GM18870 (cell line): Measurements from ENCODE around the gene PSG1.
"Not testable (repeated sequence)": the region's sequence is repeated elsewhere in the genome, so short reads cannot be mapped to it uniquely, and the experiment has no call there.

Experiments
- ATAC-seq: cut with Tn5 transposase; IDR thresholded peaks from one replicate; pipeline ENCODE4 v1.9.1; 2021; ENCODE audit warnings: moderate library complexity; ENCODE audit not compliant: unreplicated experiment

Gene PSG1

GRCh38 chr19:42879613-42880012, at the start of gene PSG1:
TSS of gene PSG1 (minus strand) at chr19:42879713. CDS start at chr19:42879581, 132 bp downstream.
- no peak for ATAC-seq

GRCh38 chr19:42928896-42929295, 49.4 kb upstream of the PSG1 start:
- ATAC-seq: no peak

GRCh38 chr19:42926781-42927180, 47.3 kb upstream of the PSG1 start:
- ATAC-seq: no peak

- ATAC-seq: not testable (repeated sequence)
Observed at GRCh38 chr19:42923106-42923505, 43.6 kb upstream of the PSG1 start.

GRCh38 chr19:42920971-42921370, 41.5 kb upstream of the PSG1 start:
- not testable (repeated sequence) for ATAC-seq

GRCh38 chr19:42919757-42920079, 40.2 kb upstream of the PSG1 start:
- ATAC-seq: no peak

GRCh38 chr19:42919070-42919756, 39.7 kb upstream of the PSG1 start:
- ATAC-seq: not testable (repeated sequence)

- not testable (repeated sequence) for ATAC-seq
Observed at GRCh38 chr19:42918377-42919069, 39.0 kb upstream of the PSG1 start.

GRCh38 chr19:42917634-42918033, 38.1 kb upstream of the PSG1 start, which contains the start of gene PSG6:
TSS of gene PSG6 (minus strand) at chr19:42917894. CDS start at chr19:42917792, 102 bp downstream.
- ATAC-seq: not testable (repeated sequence)

- ATAC-seq: not testable (repeated sequence)
Observed at GRCh38 chr19:42916931-42917330, 37.4 kb upstream of the PSG1 start.

- not testable (repeated sequence) for ATAC-seq
Observed at GRCh38 chr19:42913516-42913915, 34.0 kb upstream of the PSG1 start.

- ATAC-seq: not testable (repeated sequence)
Observed at GRCh38 chr19:42912941-42913340, 33.4 kb upstream of the PSG1 start.

GRCh38 chr19:42911731-42912130, 32.2 kb upstream of the PSG1 start:
- not testable (repeated sequence) for ATAC-seq

- ATAC-seq: not testable (repeated sequence)
Observed at GRCh38 chr19:42906162-42906561, 26.6 kb upstream of the PSG1 start.

GRCh38 chr19:42900561-42900960, 21.0 kb upstream of the PSG1 start:
- not testable (repeated sequence) for ATAC-seq

- not testable (repeated sequence) for ATAC-seq
Observed at GRCh38 chr19:42899674-42900073, 20.2 kb upstream of the PSG1 start.

GRCh38 chr19:42899110-42899509, 19.6 kb upstream of the PSG1 start:
- not testable (repeated sequence) for ATAC-seq

GRCh38 chr19:42898656-42899055, 19.1 kb upstream of the PSG1 start:
- not testable (repeated sequence) for ATAC-seq

- ATAC-seq: not testable (repeated sequence)
Observed at GRCh38 chr19:42897729-42898128, 18.2 kb upstream of the PSG1 start.

- ATAC-seq: not testable (repeated sequence)
Observed at GRCh38 chr19:42890446-42890845, 10.9 kb upstream of the PSG1 start.

- not testable (repeated sequence) for ATAC-seq
Observed at GRCh38 chr19:42887876-42888445, 8.4 kb upstream of the PSG1 start.

- not testable (repeated sequence) for ATAC-seq
Observed at GRCh38 chr19:42882730-42883129, 3.2 kb upstream of the PSG1 start.
